Ascending aorta (tissue), 2 donors: ENCODE data around the gene ADAM8. TPM values are rescaled to one million over a fixed set of nuclear protein-coding genes. Genes with fewer than 3 reads are reported as not detected.

Source experiments
- DNase-seq, 2 donors: peaks; one replicate each; pipeline ENCODE4 v3.0.0-alpha.2; 2019; ENCODE audit warnings: low spot score in 2 of 2
- H3K27ac ChIP-seq, 2 donors: fragments of 200-600 bp; sonication (generic); one replicate each; pipeline ENCODE4 v1.5.1; 2016 to 2017; ENCODE audit warnings: mild to moderate bottlenecking in 1 of 2
- H3K27me3 ChIP-seq: fragments of 200-600 bp; sonication (generic); one replicate; pipeline ENCODE4 v1.5.1; 2017
- H3K36me3 ChIP-seq, 2 donors: fragments of 200-600 bp; sonication (generic); one replicate each; pipeline ENCODE4 v1.5.1; 2016
- H3K4me1 ChIP-seq, 2 donors: fragments of 200-600 bp; sonication (generic); one replicate each; pipeline ENCODE4 v1.5.1; 2016 to 2017; ENCODE audit warnings: mild to moderate bottlenecking in 1 of 2
- H3K4me3 ChIP-seq, 2 donors: fragments of 200-600 bp; sonication (generic); one replicate each; pipeline ENCODE4 v1.5.1; 2016 to 2017; ENCODE audit warnings: mild to moderate bottlenecking in 1 of 2
- H3K9me3 ChIP-seq, 2 donors: fragments of 200-600 bp; sonication (generic); one replicate each; pipeline ENCODE4 v1.5.1; 2016
- intact Hi-C: fragments of 100-400 bp; cut with DNase I; formaldehyde crosslinking; loops from one replicate; pipeline ENCODE4 v1.15.1; 2023
- total RNA-seq: library from RNA; depleted of rRNA; stranded (reverse); fragments of >200 nt; gene quantifications from one replicate; pipeline ENCODE4 v1.1.0, GENCODE V29; 2016
- TF ChIP-seq, protein P1 (sequence below), 3 experiments: fragments of 200-600 bp in 2 of 3; fragments of 450-650 bp in 1 of 3; sonication (generic) in 2 of 3; IDR thresholded peaks; one replicate each; pipeline ENCODE4 v1.5.1; 2016 to 2019; ENCODE audit warnings: antibody characterized with exemption in 3 of 3, mild to moderate bottlenecking in 1 of 3, moderate library complexity in 1 of 3

The ADAM8 gene
- total RNA-seq, 1 donor from 2014 or later, result 21.4 TPM

DNA sequence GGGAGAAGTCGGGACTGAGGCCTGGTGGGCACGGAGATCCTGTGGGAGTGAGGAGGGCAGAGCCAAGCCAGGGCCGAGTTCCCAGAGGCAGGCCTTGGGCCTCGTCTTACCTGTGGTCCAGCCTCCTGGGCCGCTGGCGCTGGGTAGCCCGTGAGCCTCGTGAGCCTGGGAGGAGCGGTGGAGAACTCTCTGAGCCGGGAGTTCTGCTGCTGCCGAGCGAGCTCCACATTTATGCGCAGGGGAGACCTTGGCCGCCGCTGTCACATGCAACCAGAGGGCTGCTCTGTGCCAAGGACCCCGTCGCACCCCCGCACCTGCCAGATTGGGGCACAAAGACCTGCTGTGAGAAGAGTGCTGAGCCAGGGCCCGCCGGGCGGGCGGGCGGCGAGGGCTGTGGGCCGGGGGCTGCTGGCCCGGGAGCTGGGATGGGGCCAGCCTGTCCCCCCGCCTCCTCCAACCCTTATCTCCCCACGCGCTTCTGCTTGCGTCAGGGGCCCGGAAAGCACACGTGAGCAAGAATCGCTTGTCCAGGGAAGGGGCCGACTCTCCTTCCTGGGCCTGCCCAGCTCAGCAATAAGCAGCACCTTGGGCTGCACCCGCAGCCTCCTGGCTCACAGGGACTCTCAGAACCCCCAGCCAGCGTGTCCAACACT, 28.9 kb downstream of the ADAM8 start:
- no peak for DNase-seq
- intact Hi-C loops, result no loop called here
- Histone ChIP-seq H3K9me3 (no peaks in the 10 kb centered on the region), H3K27ac (no peak overlapping the region), H3K27me3 (peaks cover 3% of the 10 kb centered on the region), H3K4me3 (peak overlapping the region in 1 of 2 donors; percentile 33), H3K4me1 (no peaks in the 10 kb centered on the region), H3K36me3 (no peaks in the 10 kb centered on the region)
- TF ChIP-seq, protein P1, sequence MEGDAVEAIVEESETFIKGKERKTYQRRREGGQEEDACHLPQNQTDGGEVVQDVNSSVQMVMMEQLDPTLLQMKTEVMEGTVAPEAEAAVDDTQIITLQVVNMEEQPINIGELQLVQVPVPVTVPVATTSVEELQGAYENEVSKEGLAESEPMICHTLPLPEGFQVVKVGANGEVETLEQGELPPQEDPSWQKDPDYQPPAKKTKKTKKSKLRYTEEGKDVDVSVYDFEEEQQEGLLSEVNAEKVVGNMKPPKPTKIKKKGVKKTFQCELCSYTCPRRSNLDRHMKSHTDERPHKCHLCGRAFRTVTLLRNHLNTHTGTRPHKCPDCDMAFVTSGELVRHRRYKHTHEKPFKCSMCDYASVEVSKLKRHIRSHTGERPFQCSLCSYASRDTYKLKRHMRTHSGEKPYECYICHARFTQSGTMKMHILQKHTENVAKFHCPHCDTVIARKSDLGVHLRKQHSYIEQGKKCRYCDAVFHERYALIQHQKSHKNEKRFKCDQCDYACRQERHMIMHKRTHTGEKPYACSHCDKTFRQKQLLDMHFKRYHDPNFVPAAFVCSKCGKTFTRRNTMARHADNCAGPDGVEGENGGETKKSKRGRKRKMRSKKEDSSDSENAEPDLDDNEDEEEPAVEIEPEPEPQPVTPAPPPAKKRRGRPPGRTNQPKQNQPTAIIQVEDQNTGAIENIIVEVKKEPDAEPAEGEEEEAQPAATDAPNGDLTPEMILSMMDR (IDR thresholded peaks at IDR 0.05), result no peak

DNA sequence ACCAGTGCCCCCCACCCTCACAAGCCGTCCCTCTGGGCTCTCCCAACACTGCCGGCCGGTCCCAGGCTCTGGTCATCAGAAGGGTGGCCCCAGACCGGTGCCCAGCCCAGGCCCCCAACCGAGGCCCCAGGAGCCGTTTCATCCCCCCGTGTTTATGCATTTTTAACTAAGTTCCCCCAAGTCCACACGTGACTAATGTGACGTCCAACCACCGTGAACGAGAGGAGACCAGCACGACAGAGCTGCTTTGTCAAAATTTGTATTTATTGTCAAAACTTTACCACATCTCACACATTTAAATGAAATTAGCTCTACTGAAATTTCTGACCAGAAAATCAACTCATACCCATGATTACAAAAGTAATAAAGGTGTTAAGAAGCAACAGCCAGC, 30.4 kb downstream of the ADAM8 start:
- DNase-seq, result no peak
- TF ChIP-seq, protein P1 (IDR thresholded peaks at IDR 0.05), result no peak
- no peaks in the 10 kb centered on the region for H3K27me3 ChIP-seq
- no peaks in the 10 kb centered on the region for H3K9me3 ChIP-seq
- no peaks in the 10 kb centered on the region for H3K4me1 ChIP-seq
- no peaks in the 10 kb centered on the region for H3K36me3 ChIP-seq
- no peak overlapping the region for H3K4me3 ChIP-seq
- no peak overlapping the region for H3K27ac ChIP-seq
- intact Hi-C loops, result no loop called here

DNA sequence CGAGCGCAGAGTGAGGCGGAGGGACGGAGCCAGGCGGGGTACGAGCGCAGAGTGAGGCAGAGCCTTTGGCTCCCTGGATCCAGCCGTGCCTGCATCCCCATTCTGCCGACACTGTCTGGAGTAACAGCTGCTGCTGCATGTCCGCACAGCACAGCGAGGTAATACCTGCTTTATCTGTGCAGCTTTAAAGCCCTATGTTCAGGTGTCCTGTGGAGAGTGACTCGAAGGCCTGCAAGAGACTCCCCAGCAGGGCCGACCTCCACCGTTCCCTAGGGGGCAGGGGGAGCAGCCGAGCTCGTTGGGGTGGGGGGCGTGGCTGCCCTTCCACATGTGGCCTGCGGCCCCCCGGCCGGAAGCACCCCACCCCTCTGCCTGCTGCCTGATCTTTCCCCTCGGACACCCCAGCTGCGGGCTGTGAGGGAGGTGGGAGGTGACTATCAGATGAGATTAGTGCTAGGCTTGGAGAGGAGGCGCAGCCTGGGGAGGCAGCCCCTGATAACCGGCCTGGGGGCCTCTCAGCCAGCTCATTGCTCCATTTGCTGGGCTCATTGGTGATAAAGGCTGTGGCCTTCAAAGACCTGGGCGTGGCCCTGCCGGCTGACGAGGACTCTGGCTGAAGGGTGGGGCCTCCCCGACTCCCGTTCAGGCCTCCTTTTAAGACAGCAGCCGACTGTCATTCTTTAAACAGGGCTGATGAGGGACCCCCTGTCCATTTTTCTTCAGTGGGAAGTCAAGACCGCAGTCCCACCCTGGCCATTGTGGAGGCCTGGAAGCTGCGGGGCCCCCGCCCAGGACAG, 31.0 kb downstream of the ADAM8 start:
- H3K4me3 ChIP-seq, result no peak overlapping the region
- TF ChIP-seq, protein P1 (IDR thresholded peaks at IDR 0.05), result no peak
- no peaks in the 10 kb centered on the region for H3K36me3 ChIP-seq
- intact Hi-C loops, result no loop called here
- no peak for DNase-seq
- H3K27me3 ChIP-seq, result no peaks in the 10 kb centered on the region
- H3K9me3 ChIP-seq, result no peaks in the 10 kb centered on the region
- no peaks in the 10 kb centered on the region for H3K4me1 ChIP-seq
- H3K27ac ChIP-seq, result no peak overlapping the region

DNA sequence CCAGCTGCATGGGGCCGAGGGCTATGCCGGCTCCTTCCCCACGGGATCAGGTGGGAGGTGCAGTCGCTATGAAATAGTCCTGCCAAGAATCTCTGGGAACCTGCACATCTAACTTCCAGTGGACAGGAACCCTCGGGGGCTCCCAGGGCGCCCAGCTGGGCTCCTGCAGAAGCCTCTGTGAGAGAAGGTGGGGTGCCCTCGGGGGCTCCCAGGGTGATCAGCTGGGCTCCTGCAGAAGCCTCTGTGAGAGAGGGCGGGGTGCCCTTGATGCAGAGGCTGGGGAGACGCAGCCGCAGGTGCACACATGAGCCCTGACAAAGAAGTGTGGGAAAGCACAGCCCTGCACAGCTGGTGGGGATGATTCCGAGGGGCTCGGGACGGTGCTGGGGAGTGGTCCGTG, 33.1 kb downstream of the ADAM8 start:
- Histone ChIP-seq H3K9me3 (no peaks in the 10 kb centered on the region), H3K4me3 (no peak overlapping the region), H3K27me3 (no peaks in the 10 kb centered on the region), H3K36me3 (no peaks in the 10 kb centered on the region), H3K27ac (no peak overlapping the region), H3K4me1 (no peaks in the 10 kb centered on the region)
- no peak for DNase-seq
- intact Hi-C loops, result no loop called here
- TF ChIP-seq, protein P1 (IDR thresholded peaks at IDR 0.05), result no peak

DNA sequence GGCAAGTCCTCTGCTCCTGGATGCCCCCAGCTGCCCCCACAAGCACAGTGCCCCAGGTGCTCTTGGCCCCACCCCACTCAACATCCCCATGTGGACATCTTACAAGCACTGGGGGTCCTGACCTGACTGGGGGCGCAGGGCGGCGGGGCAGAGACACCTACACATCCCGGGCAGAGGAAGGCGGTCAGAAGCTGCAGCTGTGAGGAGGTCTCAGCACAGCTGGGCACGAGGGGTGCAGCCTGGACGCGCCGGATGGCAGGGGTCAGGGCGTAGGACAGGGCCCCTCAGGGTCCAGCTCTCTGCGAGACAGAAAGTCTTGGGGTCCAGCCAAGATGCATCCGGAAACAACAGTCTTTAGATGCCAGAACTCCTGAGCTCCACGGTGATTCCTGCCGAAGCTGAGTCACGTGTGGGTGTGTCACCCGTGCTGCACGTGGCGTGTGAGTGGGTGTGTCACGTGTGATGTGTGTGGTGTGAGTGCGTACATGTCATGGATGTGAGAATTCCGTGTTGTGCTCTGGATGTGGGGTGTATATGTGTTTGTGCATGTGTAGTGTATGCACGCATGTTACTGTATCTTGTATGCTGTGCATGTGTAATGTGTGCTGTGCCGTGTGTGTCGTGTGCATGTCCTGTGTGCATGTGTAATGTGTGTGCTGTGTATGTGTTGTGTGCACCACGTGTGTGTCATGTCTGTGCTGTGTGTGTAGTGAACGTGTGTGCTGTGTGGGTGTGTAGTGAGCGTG, 33.9 kb downstream of the ADAM8 start:
- DNase-seq, result no peak
- H3K27me3 ChIP-seq, result peaks cover 3% of the 10 kb centered on the region
- H3K4me3 ChIP-seq, result no peak overlapping the region
- TF ChIP-seq, protein P1 (IDR thresholded peaks at IDR 0.05), result no peak
- H3K4me1 ChIP-seq, result no peaks in the 10 kb centered on the region
- H3K27ac ChIP-seq, result no peak overlapping the region
- intact Hi-C loops, result no loop called here
- H3K9me3 ChIP-seq, result no peaks in the 10 kb centered on the region
- no peaks in the 10 kb centered on the region for H3K36me3 ChIP-seq
